Esophagus squamous epithelium (tissue), 4 donors: Measurements from ENCODE around the gene ZNF592.

Experiments
- POLR2A ChIP-seq, 4 donors: fragments of 450-650 bp; IDR thresholded peaks; one replicate each; pipeline ENCODE4 v1.6.1; 2017; ENCODE audit warnings: antibody characterized with exemption in 4 of 4, mild to moderate bottlenecking in 4 of 4, moderate library complexity in 3 of 4
- TF ChIP-seq, protein P1 (sequence below), 6 experiments: fragments of 450-650 bp in 4 of 6; fragments of 200-600 bp in 2 of 6; sonication (generic) in 2 of 6; IDR thresholded peaks; one replicate each; pipeline ENCODE4 v1.5.1; 2016 to 2019; ENCODE audit warnings: antibody characterized with exemption in 6 of 6, mild to moderate bottlenecking in 4 of 6, moderate library complexity in 4 of 6

DNA sequence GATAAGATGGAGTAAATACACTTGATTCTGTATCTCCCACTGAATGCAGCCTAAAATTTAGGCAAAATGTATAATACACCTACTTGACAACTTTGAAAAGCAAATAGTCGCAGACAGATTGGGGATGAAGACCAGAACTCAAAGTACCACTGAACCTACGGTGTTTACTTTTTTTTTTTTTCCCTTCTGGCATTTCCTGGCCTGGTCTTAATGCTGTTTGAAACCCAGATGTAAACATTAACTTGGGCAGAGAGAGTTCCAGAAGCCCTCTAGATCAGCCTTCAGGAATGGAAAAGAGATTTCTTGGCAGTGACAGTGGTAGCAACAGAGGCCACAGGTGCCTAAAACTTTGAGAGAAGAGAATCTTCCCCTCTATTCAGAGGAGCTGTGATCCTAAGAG is 96.6 kb downstream of the ZNF592 start:
- TF ChIP-seq, protein P1, sequence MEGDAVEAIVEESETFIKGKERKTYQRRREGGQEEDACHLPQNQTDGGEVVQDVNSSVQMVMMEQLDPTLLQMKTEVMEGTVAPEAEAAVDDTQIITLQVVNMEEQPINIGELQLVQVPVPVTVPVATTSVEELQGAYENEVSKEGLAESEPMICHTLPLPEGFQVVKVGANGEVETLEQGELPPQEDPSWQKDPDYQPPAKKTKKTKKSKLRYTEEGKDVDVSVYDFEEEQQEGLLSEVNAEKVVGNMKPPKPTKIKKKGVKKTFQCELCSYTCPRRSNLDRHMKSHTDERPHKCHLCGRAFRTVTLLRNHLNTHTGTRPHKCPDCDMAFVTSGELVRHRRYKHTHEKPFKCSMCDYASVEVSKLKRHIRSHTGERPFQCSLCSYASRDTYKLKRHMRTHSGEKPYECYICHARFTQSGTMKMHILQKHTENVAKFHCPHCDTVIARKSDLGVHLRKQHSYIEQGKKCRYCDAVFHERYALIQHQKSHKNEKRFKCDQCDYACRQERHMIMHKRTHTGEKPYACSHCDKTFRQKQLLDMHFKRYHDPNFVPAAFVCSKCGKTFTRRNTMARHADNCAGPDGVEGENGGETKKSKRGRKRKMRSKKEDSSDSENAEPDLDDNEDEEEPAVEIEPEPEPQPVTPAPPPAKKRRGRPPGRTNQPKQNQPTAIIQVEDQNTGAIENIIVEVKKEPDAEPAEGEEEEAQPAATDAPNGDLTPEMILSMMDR (IDR thresholded peaks at IDR 0.05): no peak
- no peak for TF ChIP-seq POLR2A (IDR thresholded peaks at IDR 0.05)
